ENCODE data around the gene CNFN.

CNFN gene

GRCh38 chr19:42426643-42427042 lies 36.5 kb upstream of the CNFN start:
- no peak for DNase-seq (ENCODE audit: low read depth)
- H3K4me3 ChIP-seq (ENCODE audit: low read depth, low read length) = no peak overlapping the region
- no peak for TF ChIP-seq CTCF (conservative IDR thresholded peaks at IDR 0.05; ENCODE audit: low read depth, low read length)

GRCh38 chr19:42424712-42425131 lies 34.6 kb upstream of the CNFN start:
- DNase-seq (ENCODE audit: low read depth) = no peak
- TF ChIP-seq CTCF (conservative IDR thresholded peaks at IDR 0.05; ENCODE audit: low read depth, low read length) = peak; percentile 26
- no peak overlapping the region for H3K4me3 ChIP-seq (ENCODE audit: low read depth, low read length)

- no peak for DNase-seq (ENCODE audit: low read depth)
- H3K4me3 ChIP-seq (ENCODE audit: low read depth, low read length) = no peak overlapping the region
- TF ChIP-seq CTCF (conservative IDR thresholded peaks at IDR 0.05; ENCODE audit: low read depth, low read length) = no peak
These were observed 34.2 kb upstream of the CNFN start for GRCh38 chr19:42424345-42424707.

- DNase-seq (ENCODE audit: low read depth) = peak; percentile 95
- no peak for TF ChIP-seq CTCF (conservative IDR thresholded peaks at IDR 0.05; ENCODE audit: low read depth, low read length)
These were observed 33.6 kb upstream of the CNFN start for GRCh38 chr19:42423462-42424344.

GRCh38 chr19:42422901-42423461 lies 32.9 kb upstream of the CNFN start:
- TF ChIP-seq CTCF (conservative IDR thresholded peaks at IDR 0.05; ENCODE audit: low read depth, low read length) = no peak
- peak; percentile 22 for DNase-seq (ENCODE audit: low read depth)
- peak overlapping the region; percentile 65 for H3K4me3 ChIP-seq (ENCODE audit: low read depth, low read length)

More at GRCh38 chr19:42423462-42424344, 33.6 kb upstream of the CNFN start:
- peak overlapping the region; percentile 65 for H3K4me3 ChIP-seq (ENCODE audit: low read depth, low read length)

GRCh38 chr19:42422092-42422900 lies 32.2 kb upstream of the CNFN start:
- no peak for TF ChIP-seq CTCF (conservative IDR thresholded peaks at IDR 0.05; ENCODE audit: low read depth, low read length)
- DNase-seq (ENCODE audit: low read depth) = no peak
- H3K4me3 ChIP-seq (ENCODE audit: low read depth, low read length) = no peak overlapping the region

Data from choroid plexus epithelial cell (primary cell).